NCI-H1092 treated with DMSO at 0.1 percent for 48 hours (cell line): Measurements from ENCODE around the gene SPAG16.

Experiments
- DNase-seq: peaks from one replicate; lab custom pipeline; 2025; lab: John Stamatoyannopoulos, UW

Gene SPAG16

DNA sequence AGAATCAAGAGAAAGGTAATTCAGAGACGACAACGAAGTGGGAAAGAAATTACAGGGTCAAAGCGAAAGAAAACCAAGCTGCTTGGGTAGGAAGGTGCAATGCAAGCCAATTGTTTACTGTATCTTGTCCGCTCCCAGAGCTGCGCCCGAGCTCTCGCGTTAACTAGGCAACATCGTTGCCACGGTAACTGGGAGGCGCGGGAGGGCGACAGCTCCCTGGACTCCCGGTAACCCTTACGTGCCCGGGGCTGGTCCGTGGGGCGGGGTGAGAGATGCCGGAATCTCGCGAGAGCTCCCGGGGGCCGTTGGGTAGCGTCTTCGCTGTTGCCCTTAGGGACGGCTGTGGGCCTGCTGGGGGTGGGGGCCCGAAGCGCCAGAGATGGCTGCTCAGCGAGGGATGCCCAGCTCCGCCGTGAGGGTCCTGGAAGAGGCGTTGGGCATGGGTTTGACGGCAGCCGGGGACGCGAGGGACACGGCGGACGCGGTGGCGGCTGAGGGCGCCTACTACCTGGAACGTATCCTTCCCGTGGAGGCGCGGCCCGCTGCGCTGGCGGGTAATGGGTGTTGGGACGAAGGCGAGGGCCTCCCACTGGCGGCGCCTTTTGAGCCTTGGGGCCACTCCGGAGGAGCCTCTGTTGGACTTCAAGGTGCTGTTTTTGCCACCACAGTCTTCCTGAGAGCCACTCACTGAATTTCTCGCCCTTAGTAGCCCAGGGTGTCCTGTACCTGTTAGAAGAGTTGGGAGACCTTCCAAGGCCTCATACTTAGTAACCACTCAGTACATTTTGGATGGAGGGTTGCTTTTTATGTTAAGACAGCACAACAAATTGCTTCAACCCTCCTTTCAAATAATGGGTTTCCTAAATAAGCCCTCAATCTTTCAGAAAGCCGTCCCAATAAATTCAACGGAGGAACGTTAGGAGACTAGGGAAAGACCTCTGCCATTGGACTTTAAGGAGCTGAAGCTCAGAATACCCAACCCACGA, at the start of gene SPAG16:
Gene SPAG16 (plus strand): TSS at position 360 of the 986 bp plus-strand sequence.
- peak; percentile 94 for DNase-seq

DNA sequence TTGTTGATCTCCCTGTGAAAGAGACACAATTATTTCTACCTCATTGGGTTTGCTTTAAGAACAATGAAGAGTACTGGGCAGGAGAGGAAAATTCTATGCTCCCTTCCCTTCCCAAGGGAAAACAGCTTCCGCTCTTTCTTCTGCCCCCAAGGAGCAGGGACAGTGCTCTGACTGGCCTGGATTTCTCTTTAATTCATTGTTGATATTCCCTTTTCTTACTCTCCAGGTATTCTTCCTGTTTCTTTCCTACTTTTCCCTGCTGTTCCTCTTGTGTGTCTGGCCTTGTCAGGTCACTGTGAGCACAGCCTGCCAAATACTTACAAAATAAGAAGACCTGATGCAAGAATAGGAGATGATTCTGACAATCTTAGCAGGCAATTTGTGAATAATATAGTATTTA, 49.6 kb upstream of the SPAG16 start:
- DNase-seq: no peak

DNA sequence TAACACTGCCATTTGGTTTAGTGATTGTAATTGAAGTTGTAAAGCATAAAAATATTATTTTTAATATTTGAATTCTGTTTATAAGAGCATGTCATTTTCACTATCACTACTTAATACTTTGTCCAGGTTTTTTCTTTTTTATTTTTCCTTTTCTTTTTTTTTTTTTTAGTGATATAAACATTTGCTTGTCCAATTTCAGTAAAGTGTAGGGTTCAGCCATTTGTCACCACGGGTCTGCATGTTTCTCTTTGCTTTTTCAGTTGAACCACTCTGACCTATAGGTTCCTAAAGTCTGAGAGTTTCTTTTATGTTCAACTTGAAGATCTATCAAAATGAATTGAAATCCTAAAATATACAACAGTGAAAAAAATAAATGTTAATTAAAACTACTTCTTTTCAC, 48.5 kb upstream of the SPAG16 start:
- no peak for DNase-seq

DNA sequence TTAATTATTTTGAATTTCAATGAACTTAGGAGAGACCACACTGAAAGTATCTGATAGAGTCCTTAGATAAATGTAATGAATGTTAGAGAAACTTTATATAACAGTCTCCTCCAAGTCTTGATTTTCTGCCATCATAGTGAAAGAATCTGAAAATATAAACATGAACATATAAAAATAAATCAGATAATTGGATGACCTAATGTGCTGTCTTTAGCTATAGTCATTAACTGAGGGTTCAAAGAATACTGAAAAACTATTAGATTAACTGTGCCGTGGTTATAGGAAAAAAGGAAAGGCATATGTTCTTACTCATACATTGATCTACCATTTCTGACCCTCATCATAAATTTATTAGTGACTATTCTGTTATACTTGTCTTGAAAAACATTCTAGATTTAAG, 47.0 kb upstream of the SPAG16 start:
- no peak for DNase-seq

DNA sequence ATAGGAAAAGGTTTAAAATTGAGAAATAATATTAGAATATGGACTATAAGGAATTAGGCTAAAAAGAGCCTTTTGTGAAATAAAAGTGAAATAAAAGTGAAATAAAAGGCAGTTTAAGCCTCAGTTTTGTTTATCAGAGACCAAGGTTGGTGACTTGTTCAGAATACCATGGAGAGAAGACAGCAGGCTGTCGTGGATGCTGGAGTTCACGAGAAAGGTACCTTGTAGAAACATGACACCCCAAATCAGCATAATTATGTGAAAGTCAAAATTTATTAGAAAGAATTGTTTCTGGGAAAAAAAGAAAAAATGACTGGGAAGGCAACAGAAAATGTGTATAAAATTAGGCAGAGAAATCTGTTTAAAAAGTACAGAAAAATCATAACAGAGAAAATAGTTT, 46.5 kb upstream of the SPAG16 start:
- DNase-seq: no peak

DNA sequence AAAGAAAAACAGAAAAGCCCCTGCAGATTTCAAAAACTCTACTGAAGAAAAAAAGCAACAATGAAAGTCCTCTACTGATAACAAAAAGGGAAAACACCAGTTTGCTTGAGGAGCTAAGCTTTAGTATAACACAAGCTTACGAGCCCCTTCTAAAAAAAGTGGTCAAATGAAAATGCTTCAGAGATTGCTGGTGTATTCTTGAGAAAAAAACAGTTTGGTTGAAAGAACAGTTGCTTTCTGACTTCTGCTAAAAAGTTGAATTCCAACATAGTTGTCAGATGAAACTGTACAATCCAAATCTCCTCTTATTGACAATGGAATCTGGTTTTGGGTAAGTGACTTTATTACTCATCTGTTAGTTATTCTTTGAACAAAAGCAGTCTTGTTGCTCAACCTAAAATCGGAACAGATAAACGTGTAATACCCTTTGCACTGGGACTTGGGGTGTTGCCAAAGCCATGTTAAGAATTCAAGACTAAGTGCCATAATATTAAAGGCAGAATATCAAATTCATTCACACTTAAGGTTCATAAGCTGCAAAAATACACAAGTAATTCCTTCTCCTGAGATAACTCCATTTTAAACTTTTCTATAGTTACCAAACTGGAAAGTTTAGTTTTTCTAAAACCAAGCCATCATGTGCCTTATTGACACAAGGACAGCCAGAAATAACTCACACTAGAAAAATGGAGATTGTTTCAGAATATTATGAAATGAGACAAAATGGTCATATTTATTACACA, 45.3 kb upstream of the SPAG16 start:
- DNase-seq: no peak

DNA sequence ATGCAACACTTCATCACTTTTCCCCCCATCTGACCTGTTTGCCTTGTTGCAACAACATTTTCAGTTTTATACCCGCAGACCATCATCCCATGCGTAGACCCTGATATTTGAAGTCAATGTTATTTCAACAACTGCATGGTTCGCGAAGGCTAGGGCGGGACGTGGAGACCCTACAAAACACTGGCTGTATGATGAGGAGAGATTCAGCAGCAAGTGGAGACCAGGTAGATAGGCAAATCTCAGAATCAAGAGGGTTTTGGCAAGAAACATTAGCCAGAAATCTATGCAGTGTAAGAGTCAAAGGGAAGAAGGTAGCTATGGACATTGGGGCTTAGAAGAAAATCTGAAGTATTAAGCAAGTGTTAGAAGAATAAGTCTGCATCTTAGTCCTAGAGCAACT, 42.4 kb upstream of the SPAG16 start:
- no peak for DNase-seq

DNA sequence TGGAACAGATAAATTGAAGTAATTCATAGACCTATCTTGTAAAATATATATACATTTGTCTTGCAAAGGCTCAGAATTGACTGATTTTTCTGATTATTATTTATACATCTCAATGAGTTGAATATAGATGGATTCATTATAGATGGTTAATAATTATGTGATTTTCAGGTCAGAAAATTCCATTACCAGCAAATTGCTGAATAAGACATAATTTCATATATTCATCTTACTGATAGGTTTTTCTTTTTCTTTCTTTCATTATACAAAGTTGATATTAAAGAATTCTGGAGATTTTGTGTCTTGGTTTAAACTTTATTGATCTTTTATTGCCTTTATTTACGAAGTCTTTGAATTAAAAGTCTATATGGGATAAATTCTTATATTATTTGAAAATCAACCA, 41.6 kb upstream of the SPAG16 start:
- no peak for DNase-seq

DNA sequence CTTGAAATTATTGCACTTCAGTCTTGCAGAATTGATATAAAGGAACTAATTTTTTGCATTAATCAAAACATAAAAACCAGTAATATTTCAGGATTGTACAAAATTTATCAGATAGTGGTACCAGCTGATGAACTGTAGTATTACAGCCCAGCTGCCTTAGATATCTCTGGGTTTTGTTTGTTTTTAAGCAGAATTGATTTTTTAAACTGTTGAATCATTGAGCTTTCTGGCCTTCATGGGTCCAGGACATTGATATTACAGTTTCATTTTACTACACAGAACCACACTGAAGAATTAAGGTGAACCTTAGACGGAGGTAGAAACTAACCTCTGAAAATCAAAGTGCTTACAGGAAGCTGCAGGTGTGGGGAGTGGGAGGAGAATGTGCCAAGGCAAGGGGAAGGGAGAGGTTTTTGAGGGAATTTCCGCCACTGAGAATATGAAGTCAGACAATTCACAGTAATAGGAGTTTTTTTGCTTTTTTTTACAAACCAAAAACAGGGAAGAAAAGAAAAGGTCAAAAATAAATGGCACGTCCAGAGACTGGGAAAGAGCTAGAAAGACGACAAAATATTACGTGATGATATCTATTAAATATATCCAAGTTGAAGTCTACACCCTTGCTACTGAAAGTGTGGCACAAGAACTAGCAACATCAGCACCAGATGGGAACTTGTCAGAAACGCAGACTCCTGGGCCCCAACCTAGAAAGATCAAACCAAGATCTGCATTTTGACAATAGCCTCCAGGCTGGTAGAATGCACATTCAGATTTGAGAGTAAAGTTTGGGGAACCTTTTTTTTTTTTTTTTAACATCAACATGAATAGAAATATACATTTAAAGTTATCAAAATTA, 40.8 kb upstream of the SPAG16 start:
- DNase-seq: no peak

DNA sequence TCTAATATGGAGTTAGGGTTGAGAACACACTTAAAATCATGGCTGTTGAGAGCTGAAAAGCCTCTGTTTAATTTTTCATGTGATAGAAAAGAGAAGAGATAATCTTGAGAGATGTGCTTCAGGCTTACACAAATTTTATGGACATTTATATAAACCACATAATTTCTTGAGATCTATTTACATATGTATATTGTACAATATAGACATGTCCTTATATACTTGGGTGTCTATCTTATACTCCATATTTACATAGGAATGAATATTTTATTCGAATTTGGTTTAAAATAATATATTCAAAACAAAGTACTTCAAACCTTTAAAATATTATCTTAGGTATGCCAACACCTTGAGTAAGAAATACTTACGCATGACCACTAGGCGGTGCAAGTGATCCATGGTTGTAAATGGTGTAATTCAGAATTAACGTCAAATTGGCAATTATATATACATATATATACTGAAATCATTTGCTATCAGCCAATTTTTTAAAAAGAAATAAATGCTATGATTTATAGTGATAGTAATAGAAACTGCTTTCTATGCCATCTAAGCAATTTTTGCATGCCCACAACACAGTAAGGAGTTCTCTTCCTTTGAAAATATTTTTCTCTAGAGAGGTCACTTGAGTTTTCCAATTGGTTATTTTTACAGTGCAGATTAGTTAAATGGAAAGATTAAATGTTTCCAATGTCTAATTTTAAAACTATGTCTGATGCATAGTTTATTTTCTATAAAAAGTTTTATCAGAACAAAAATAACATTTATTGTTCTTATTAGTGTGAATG, 37.6 kb upstream of the SPAG16 start:
- peak; percentile 12 for DNase-seq

DNA sequence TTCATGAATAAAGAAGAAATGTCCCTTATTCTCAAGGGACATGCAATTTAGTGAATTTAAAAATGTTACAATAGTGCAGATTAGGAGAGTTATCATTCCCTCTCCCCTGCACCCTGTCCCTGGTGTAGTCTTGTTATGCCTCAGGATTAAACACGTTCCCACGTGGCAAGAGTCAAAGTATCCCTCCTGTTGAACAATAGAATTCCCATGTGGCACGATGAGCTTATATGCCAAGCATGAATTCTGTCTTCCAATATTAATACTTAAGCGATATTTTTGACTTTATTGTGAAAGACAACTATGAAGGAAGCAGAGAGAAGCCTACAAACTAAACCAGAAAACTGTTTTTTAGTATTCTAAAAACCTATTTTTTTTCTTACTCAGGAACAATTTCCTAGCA, 36.7 kb upstream of the SPAG16 start:
- no peak for DNase-seq

DNA sequence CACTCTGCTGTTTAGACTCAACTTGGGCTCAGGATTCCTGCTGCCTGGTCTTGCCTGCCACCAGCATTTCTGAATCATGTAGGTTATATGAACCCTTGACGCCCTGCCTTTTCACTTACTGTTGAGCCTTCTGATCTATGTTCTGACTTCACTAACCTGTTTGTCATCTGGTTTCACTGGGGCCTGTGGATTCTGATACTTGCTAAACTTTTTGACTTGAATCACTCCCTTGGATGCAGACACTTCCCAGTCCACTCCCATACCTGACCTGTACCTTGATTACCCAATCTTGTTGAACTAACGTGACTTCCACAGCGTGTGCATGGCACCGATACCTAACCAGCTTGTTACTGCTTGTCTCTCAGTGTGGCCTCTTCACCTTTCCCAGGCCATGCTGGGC, 35.6 kb upstream of the SPAG16 start:
- DNase-seq: no peak

DNA sequence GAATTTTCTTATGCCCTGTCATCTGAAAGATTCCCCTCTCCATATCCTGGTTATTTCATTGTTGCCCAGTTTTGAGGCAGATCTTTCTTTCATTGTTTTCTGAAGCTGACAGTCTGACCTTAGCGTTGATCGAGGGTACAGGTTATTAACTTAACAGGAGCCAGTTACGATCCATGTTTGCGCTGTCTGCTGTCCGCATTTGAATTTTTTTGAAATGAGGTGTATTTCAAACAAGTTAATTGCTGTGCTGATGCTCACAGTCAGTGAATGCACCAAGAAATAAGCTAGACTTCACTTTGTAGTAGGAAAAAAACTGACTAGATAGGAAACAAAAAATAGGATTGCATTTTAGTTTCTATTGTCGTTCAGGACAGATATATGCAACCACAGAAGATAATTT, 34.8 kb upstream of the SPAG16 start:
- DNase-seq: no peak

DNA sequence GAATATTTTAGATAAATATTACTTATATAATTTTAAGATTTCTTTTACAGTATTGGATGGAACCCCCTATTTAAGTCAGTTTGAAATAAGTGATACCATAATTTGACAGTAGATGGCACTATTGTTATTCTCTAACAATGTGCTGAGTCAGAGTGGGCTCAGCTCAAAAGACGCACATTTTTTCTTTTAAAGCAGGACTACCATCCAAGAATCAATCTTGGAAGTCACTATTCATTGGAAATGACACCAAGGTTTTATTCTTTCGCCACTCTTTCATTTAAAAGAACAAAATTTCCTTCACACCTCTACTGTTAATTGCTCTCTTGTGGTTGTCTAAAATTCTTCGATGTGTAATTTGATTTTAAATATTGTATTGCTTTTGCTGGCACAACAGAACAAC, 32.6 kb upstream of the SPAG16 start:
- DNase-seq: peak; percentile 57

DNA sequence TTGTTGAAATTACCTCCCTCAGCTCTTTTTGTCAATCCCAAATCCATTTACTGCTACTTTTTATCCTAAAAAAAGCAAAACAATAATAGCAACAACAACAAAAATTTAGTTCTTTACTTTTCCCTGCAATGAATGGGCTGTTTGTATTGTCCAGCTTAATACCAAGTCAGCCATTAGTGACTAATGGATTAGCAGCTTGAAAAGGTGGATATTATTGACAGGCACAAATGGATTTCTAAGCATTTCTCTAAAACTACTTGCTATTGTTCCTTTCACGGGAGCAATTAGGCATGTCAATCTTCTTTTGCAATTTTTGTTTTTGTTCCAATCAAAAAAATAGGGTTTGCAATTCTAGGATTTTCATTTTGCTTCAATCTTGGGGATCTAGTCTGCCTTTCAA, 32.1 kb upstream of the SPAG16 start:
- no peak for DNase-seq

DNA sequence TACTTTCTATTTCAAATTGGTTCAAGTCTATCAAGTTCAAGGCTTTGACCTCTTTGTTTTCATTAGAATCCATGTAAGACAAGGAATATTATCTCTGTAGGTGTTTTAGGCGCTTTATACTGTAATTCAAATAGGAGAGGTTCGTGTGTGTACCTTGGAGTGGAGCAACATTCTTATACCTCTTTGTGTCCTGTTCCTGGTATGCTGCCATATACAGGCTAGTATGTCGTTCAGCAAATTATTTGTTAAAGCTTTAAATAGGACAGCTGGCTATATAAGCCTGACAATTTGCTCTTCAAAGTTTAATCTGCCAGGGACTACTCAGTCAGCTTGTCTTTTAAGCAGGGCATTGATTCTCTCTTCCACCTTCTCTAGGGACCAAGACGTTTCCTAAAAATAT, 31.1 kb upstream of the SPAG16 start:
- peak; percentile 5 for DNase-seq

DNA sequence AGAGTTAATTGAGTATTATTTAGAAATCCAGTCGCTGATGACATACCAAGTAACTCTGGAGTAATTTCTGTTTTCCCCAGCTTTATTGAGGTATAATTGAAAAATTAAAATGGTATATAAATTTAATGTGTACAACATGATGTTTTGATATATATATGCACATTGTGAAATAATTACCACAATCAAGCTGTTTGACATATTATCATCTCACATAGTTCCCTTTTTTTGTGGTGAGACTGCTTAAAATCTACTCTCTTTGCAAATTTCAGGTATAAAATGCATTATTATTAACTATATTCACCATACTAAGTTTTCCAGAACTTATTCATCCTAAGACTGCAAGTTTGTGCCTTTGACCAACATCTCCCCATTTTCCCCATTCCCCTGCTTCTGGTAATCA, 25.0 kb upstream of the SPAG16 start:
- no peak for DNase-seq

DNA sequence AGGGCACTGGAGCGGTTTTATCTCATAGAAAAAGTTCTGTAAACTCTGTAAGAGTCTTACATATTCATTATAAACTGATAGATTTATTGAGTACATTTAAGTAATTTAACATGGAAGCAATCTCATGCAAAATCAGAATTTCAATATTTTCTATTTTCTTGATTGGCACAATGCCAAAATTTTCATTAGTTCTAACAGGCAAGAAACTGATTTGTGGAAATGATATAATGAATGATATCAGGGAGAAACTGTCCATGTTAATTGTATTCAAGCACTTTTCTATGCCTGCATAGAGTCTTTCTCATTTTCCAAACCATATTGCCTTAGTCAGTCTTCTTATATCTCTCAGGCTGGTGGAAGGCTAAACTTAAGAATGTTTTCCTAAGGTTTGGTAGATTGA, 23.0 kb upstream of the SPAG16 start:
- no peak for DNase-seq

DNA sequence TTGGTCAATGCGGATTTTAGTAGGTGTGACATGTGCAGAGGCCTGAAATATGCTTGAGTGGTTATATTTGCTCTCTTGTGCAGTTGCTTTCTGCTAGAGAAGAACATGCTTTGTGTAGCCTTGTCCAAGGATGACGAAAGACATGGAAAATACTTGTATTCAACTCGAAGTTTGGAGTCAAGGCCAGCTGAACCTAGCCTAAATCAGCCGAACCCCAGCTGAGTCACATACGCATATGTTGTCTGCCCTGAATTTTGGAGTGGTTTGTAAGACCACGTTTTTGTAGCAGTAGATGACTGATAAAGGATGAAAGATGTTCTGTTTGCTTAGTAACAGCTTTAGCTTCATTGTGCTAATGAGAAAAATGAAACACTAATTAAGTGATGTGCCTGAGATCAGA, 22.5 kb upstream of the SPAG16 start:
- peak; percentile 10 for DNase-seq

DNA sequence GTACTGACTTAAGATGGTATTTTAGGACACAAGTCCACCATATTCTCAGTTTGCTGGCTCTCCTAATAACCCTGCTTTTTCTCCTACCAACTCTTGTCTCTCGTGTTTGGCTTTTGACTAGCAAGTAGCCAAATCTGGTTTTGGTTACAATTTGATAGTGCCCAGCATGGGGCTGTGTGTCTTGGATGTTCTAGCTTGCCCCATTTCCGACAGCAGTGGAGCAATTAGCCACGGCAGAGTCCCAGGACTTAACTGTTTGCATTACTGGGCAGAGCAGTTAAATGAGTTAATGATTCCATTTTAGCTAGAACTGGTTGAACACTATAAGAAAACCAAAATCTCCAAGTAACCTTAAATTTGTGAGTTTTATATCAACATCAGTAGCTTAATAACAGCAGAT, 18.6 kb upstream of the SPAG16 start:
- DNase-seq: no peak

DNA sequence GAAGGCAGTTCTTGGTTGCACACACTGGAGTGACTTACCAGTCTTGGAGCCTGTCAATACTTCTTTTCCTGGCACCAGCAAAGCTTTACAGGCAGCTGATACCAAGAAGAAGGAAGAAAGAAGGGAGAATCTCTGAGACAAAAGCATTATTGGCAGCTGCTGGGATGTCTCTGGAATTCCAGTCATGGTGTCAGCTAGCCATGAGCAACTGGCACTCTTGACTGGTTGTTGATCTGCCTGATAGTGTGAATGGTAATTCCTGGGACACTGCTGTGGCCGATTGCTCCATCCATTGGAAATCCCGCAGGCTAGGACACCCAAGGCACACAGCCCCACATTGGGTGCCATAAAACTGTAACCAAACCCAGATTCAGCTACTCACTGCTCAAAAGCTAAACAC, 17.8 kb upstream of the SPAG16 start:
- DNase-seq: no peak

DNA sequence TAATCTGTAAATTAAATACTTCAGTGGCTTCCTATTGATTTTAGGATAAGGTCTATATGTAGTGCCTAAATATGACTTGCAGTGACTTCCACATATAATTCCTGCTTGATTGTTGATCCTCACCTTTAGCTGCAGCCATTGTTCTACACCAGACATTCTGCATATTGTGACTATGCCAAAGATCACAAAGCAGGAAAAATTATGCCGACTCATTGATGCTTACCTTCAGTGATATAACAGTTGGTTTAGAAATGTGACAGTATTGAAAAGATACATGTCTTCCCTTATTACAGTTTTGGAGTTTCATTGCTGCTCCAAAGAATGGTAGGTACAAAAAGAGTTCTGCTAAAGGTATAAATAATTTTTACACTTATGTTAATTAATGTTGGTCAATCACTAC, 12.3 kb upstream of the SPAG16 start:
- no peak for DNase-seq
